GM12878 (cell line): Measurements from ENCODE around the gene SLC38A1.

Source experiments
- MEF2A ChIP-seq: IDR thresholded peaks from 2 replicates; pipeline ENCODE4 v1.6.1; 2011; ENCODE audit warnings: low read depth, mild to moderate bottlenecking, low read length, moderate library complexity; ENCODE audit not compliant: insufficient read depth
- NR2C2 ChIP-seq: IDR thresholded peaks from 2 replicates; pipeline ENCODE4 v1.6.1; 2011; ENCODE audit warnings: borderline replicate concordance, low read depth; ENCODE audit not compliant: control insufficient read depth, insufficient read length
- POLR2A ChIP-seq: IDR thresholded peaks from 2 replicates; pipeline ENCODE4 v1.6.1; 2011; ENCODE audit warnings: low read depth, mild to moderate bottlenecking, low read length

DNA sequence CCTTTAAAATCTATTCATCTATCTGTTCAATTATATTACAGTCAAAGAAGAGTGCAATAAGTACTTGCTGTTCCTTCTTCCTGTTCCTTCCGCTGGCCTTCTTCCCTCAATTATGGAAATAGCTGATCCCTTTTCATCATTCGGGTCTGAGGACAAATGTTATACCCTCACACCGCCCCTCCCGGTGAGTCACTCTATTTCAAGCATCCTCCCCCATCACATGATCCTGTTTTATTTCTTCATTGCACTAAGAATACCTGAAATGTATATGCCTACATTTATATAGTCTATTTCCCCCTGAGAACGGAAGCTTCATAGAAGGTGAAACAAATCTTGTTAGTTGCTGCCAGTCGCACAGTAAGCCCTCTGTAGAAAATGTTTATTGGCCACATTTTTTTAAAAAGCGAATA is 2.5 kb downstream of the SLC38A1 start:
- TF ChIP-seq POLR2A (no peak), MEF2A (no peak), NR2C2 (no peak)
